DOHH2 (cell line): Measurements from ENCODE around the gene MUC3A.

Experiments
- CTCF ChIP-seq: fragments of 200-600 bp; sonication (generic); IDR thresholded peaks from one replicate; pipeline ENCODE4 v1.5.1; 2014; ENCODE audit warnings: antibody characterized with exemption, mild to moderate bottlenecking, low read depth, low read length; ENCODE audit not compliant: poor library complexity, severe bottlenecking
- EZH2phosphoT487 ChIP-seq: fragments of 200-600 bp; sonication (generic); IDR thresholded peaks from 2 replicates; pipeline ENCODE4 v1.6.1; 2017; ENCODE audit warnings: borderline replicate concordance, mild to moderate bottlenecking, antibody characterized with exemption, low read length, moderate library complexity, mixed read lengths

- TF ChIP-seq CTCF (no peak), EZH2phosphoT487 (no peak)
These were observed 35.0 kb upstream of the MUC3A start for GRCh38 chr7:100914208-100914878.
